A375 (cell line): ENCODE results near the gene ZMYND12. TPM values are rescaled to one million over a fixed set of nuclear protein-coding genes. Genes with fewer than 3 reads are reported as not detected.

Experiments
- small RNA-seq: library from RNA; depleted of rRNA; stranded (forward); fragments of <200 nt; gene quantifications from one replicate; pipeline ENCODE3, GENCODE V24; 2014
- total RNA-seq: library from RNA; depleted of rRNA; stranded (reverse); fragments of >200 nt; shearing (Covaris generic); gene quantifications from 2 replicates; pipeline ENCODE4 v1.2.3, GENCODE V29; 2014; rRNA removed

Gene ZMYND12
- 0.08 and 0.32 TPM in 2 replicates for total RNA-seq

GRCh38 chr1:42456010-42456753 is at the start of gene ZMYND12, which contains the start of gene PPCS:
Gene ZMYND12 (minus strand): TSS chr1:42456022. CDS start chr1:42455997, 25 bp downstream.
Gene PPCS (plus strand): TSS chr1:42456543. CDS start chr1:42456566, 23 bp downstream.

GRCh38 chr1:42462828-42463763 is 7.3 kb upstream of the ZMYND12 start, which contains the start of gene CCDC30:
Gene CCDC30 (plus strand): TSS chr1:42463286. CDS start chr1:42480552, 17,266 bp downstream.

GRCh38 chr1:42380586-42381279 is 75.1 kb downstream of the ZMYND12 start, which contains the start of gene RIMKLA:
Gene RIMKLA (plus strand): TSS chr1:42380792. CDS start chr1:42380935, 143 bp downstream.

Small RNA genes lying within 50 kb of the gene (small RNA-seq; reads per million reads assigned to genes)
- gene TMSB4XP1: not detected

Other genes starting within 250 kb of the ZMYND12 start
- gene FOXJ3, start 120.8 kb downstream of the ZMYND12 start, total RNA-seq: 31.0 and 31.1 TPM in 2 replicates
- under 0.01 and 0.05 TPM in 2 replicates for gene RIMKLA, start 75.2 kb downstream of the ZMYND12 start, total RNA-seq
- gene PPCS, start 521 bp upstream of the ZMYND12 start, total RNA-seq: 49.1 and 52.9 TPM in 2 replicates
- gene CCDC30, start 7.3 kb upstream of the ZMYND12 start, total RNA-seq: 0.82 and 1.1 TPM in 2 replicates
- gene PPIH, start 202.4 kb upstream of the ZMYND12 start, total RNA-seq: 96.5 and 133 TPM in 2 replicates
- gene YBX1, start 226.4 kb upstream of the ZMYND12 start, total RNA-seq: 1,513 and 1,641 TPM in 2 replicates